BJ (cell line): ENCODE measurements around the gene VPS26C. TPM values are rescaled to one million over a fixed set of nuclear protein-coding genes. Genes with fewer than 3 reads are reported as not detected.

ENCODE experiments used
- CTCF ChIA-PET: fragments of 350-600 bp; formaldehyde crosslinking; extraction: SDS; loops from one replicate; lab custom pipeline; 2021; ENCODE audit warnings: antibody characterized with exemption, inconsistent platforms; lab: Yijun Ruan, JAX
- POLR2A ChIA-PET: fragments of 300-600 bp; sonication (Branson Sonifier 250); formaldehyde crosslinking; extraction: SDS; loops from one replicate; lab custom pipeline; 2021; ENCODE audit warnings: antibody characterized with exemption; lab: Charles Lee
- DNase-seq: peaks from one replicate; pipeline ENCODE4 v3.0.0-alpha.2; 2011; ENCODE audit warnings: low read depth
- H3K27me3 ChIP-seq: 2 replicates; pipeline ENCODE4 v1.6.0; 2011; ENCODE audit warnings: low read length; ENCODE audit not compliant: control insufficient read depth, insufficient read depth
- H3K36me3 ChIP-seq: 2 replicates; pipeline ENCODE4 v1.5.1; 2011; ENCODE audit warnings: low read length; ENCODE audit not compliant: control insufficient read depth, insufficient read depth
- H3K4me3 ChIP-seq: 2 replicates; pipeline ENCODE4 v1.5.1; 2011; ENCODE audit warnings: low read depth, mild to moderate bottlenecking, control low read depth, low read length
- polyA plus RNA-seq: library from polyadenylated mRNA; depleted of rRNA; stranded (reverse); fragments of >200 nt; gene quantifications from 2 replicates; pipeline ENCODE4 v1.2.3, GENCODE V29; 2011
- TF ChIP-seq, protein P1 (sequence below): IDR thresholded peaks from 2 replicates; pipeline ENCODE4 v1.5.1; 2011; ENCODE audit warnings: low read depth, mild to moderate bottlenecking, control low read depth, inconsistent platforms, low read length, moderate library complexity; ENCODE audit not compliant: insufficient read depth

The VPS26C gene
- polyA plus RNA-seq, 1 experiment: 63.3 TPM

- Histone ChIP-seq H3K36me3 (peaks cover 20% of the 10 kb centered on the region), H3K27me3 (no peaks in the 10 kb centered on the region), H3K4me3 (no peak overlapping the region)
- DNase-seq: no peak
- TF ChIP-seq, protein P1, sequence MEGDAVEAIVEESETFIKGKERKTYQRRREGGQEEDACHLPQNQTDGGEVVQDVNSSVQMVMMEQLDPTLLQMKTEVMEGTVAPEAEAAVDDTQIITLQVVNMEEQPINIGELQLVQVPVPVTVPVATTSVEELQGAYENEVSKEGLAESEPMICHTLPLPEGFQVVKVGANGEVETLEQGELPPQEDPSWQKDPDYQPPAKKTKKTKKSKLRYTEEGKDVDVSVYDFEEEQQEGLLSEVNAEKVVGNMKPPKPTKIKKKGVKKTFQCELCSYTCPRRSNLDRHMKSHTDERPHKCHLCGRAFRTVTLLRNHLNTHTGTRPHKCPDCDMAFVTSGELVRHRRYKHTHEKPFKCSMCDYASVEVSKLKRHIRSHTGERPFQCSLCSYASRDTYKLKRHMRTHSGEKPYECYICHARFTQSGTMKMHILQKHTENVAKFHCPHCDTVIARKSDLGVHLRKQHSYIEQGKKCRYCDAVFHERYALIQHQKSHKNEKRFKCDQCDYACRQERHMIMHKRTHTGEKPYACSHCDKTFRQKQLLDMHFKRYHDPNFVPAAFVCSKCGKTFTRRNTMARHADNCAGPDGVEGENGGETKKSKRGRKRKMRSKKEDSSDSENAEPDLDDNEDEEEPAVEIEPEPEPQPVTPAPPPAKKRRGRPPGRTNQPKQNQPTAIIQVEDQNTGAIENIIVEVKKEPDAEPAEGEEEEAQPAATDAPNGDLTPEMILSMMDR: no peak
- POLR2A ChIA-PET: no interaction called here
- CTCF ChIA-PET: interaction anchor here (0.6 to 3.1 kb wide), 2 partner anchors 20 to 26 kb away, joined by 5 to 6 read pairs; no protein-coding TSS in a partner anchor
Measured at GRCh38 chr21:37200641-37201480, 66.3 kb downstream of the VPS26C start.

- POLR2A ChIA-PET: no interaction called here
- DNase-seq: no peak
- H3K27me3 ChIP-seq: no peaks in the 10 kb centered on the region
- H3K4me3 ChIP-seq: no peak overlapping the region
- CTCF ChIA-PET: no interaction called here
- TF ChIP-seq, protein P1: no peak
- peaks cover 25% of the 10 kb centered on the region for H3K36me3 ChIP-seq
Measured at GRCh38 chr21:37199057-37199924, 67.8 kb downstream of the VPS26C start.

GRCh38 chr21:37197746-37198145 is 69.4 kb downstream of the VPS26C start:
- no peaks in the 10 kb centered on the region for H3K27me3 ChIP-seq
- H3K36me3 ChIP-seq: peaks cover 28% of the 10 kb centered on the region
- no peak for DNase-seq
- ChIA-PET CTCF (no interaction called here), POLR2A (interaction anchor here (0.7 kb wide), 1 partner anchor 10 kb away, joined by 5 read pairs; no protein-coding TSS in a partner anchor)
- no peak overlapping the region for H3K4me3 ChIP-seq
- TF ChIP-seq, protein P1: no peak

GRCh38 chr21:37196847-37197246 is 70.3 kb downstream of the VPS26C start:
- Histone ChIP-seq H3K36me3 (peaks cover 26% of the 10 kb centered on the region), H3K4me3 (no peak overlapping the region), H3K27me3 (no peaks in the 10 kb centered on the region)
- ChIA-PET CTCF (no interaction called here), POLR2A (no interaction called here)
- DNase-seq: no peak
- TF ChIP-seq, protein P1: no peak

DNA sequence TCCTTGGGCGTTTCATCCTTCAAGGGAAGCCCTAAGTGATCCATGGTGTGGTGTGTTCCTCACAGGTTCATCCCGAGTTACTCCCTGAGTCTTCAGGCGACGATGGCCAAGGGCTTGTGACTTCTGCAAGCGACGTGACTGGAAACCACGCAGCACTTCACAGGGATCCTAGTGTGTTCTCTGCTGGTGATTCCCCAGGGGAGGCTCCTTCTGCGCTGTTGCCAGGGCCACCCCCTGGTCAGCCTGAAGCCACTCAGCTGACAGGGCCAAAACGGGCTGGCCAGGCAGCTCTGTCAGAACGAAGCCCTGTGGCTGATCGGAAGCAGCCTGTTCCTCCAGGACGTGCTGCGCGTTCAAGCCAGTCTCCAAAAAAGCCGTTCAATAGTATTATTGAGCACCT is 71.5 kb downstream of the VPS26C start:
- ChIA-PET POLR2A (no interaction called here), CTCF (no interaction called here)
- H3K4me3 ChIP-seq: no peak overlapping the region
- DNase-seq: no peak
- H3K36me3 ChIP-seq: peaks cover 18% of the 10 kb centered on the region
- no peaks in the 10 kb centered on the region for H3K27me3 ChIP-seq
- TF ChIP-seq, protein P1: no peak
